Esophagus squamous epithelium (tissue), 4 donors: ENCODE data around the gene PIPOX.

ENCODE experiments used
- POLR2A ChIP-seq, 4 donors: fragments of 450-650 bp; IDR thresholded peaks; one replicate each; pipeline ENCODE4 v1.6.1; 2017; ENCODE audit warnings: antibody characterized with exemption in 4 of 4, mild to moderate bottlenecking in 4 of 4, moderate library complexity in 3 of 4
- TF ChIP-seq, protein P1 (sequence below), 6 experiments: fragments of 450-650 bp in 4 of 6; fragments of 200-600 bp in 2 of 6; sonication (generic) in 2 of 6; IDR thresholded peaks; one replicate each; pipeline ENCODE4 v1.5.1; 2016 to 2019; ENCODE audit warnings: antibody characterized with exemption in 6 of 6, mild to moderate bottlenecking in 4 of 6, moderate library complexity in 4 of 6

DNA sequence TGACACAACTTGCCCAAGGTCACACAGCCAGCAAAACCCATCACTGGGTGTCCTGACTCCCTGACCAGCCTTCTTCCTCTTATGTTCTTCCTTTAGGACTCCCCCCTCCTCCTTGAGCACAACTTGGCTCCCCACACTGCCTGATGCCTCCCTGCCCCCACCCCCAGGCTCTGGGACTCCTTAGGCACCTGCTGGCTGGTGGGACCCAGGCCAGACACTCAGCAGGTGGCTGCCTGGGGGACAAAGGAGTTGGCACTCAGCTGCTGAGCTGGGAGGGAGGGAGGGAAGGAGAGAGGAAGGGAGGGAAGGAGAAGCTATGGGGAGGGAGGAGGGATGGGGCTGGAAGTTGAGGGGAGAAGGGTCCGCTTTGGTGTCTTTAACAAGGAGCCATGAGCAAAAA is 45.1 kb upstream of the PIPOX start:
- TF ChIP-seq, protein P1, sequence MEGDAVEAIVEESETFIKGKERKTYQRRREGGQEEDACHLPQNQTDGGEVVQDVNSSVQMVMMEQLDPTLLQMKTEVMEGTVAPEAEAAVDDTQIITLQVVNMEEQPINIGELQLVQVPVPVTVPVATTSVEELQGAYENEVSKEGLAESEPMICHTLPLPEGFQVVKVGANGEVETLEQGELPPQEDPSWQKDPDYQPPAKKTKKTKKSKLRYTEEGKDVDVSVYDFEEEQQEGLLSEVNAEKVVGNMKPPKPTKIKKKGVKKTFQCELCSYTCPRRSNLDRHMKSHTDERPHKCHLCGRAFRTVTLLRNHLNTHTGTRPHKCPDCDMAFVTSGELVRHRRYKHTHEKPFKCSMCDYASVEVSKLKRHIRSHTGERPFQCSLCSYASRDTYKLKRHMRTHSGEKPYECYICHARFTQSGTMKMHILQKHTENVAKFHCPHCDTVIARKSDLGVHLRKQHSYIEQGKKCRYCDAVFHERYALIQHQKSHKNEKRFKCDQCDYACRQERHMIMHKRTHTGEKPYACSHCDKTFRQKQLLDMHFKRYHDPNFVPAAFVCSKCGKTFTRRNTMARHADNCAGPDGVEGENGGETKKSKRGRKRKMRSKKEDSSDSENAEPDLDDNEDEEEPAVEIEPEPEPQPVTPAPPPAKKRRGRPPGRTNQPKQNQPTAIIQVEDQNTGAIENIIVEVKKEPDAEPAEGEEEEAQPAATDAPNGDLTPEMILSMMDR (IDR thresholded peaks at IDR 0.05), result no peak
- no peak for TF ChIP-seq POLR2A (IDR thresholded peaks at IDR 0.05)
